ENCODE results near the gene TYMP. TPM values are rescaled to one million over a fixed set of nuclear protein-coding genes. Genes with fewer than 3 reads are reported as not detected.

Gene TYMP
- total and polyA plus RNA-seq, 2 donors (not counting 1 experiment from before 2014, with no cell fraction given), result 43.6 to 45.1 TPM

GRCh38 chr22:50517495-50518260, 12.1 kb downstream of the TYMP start:
- no peak overlapping the region for H3K27ac ChIP-seq (ENCODE audit: low read length in 2 of 2)
- H3K79me2 ChIP-seq (ENCODE audit: control insufficient read depth, insufficient read depth, low read length), result peaks cover 83% of the 10 kb centered on the region
- ATAC-seq (ENCODE audit: low read depth), result no peak
- Mint-ChIP-seq H3K27me3 (no peaks in the 10 kb centered on the region), H3K4me1 (peaks cover 2% of the 10 kb centered on the region), H3K4me3 (no peak overlapping the region), H3K27ac (no peak overlapping the region), H3K9me3 (ENCODE audit: insufficient read depth) (no peaks in the 10 kb centered on the region)
- no peak overlapping the region for H3K4me2 ChIP-seq (replicated peaks; ENCODE audit: low read depth, low read length, poor library complexity, severe bottlenecking)
- no peak overlapping the region for H3K4me3 ChIP-seq (ENCODE audit: control extremely low read depth in 1 of 5, extremely low read depth in 1 of 5, insufficient read depth in 1 of 5, low read depth in 2 of 5, low read length in 4 of 5)
- H3K9ac ChIP-seq (ENCODE audit: low read length), result no peak overlapping the region
- TF ChIP-seq, protein P1, sequence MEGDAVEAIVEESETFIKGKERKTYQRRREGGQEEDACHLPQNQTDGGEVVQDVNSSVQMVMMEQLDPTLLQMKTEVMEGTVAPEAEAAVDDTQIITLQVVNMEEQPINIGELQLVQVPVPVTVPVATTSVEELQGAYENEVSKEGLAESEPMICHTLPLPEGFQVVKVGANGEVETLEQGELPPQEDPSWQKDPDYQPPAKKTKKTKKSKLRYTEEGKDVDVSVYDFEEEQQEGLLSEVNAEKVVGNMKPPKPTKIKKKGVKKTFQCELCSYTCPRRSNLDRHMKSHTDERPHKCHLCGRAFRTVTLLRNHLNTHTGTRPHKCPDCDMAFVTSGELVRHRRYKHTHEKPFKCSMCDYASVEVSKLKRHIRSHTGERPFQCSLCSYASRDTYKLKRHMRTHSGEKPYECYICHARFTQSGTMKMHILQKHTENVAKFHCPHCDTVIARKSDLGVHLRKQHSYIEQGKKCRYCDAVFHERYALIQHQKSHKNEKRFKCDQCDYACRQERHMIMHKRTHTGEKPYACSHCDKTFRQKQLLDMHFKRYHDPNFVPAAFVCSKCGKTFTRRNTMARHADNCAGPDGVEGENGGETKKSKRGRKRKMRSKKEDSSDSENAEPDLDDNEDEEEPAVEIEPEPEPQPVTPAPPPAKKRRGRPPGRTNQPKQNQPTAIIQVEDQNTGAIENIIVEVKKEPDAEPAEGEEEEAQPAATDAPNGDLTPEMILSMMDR (IDR thresholded peaks at IDR 0.05), result no peak
- TF ChIP-seq EZH2 (IDR thresholded peaks at IDR 0.05; ENCODE audit: borderline replicate concordance, insufficient read depth, low read depth, low read length, poor library complexity, severe bottlenecking), result no peak
- H4K20me1 ChIP-seq (ENCODE audit: control insufficient read depth, insufficient read depth, low read length, poor library complexity, severe bottlenecking), result peaks cover 50% of the 10 kb centered on the region
- H3K4me1 ChIP-seq (ENCODE audit: control insufficient read depth in 2 of 2, insufficient read depth in 2 of 2, low read length in 2 of 2), result no peaks in the 10 kb centered on the region
- intact Hi-C loops (cut with micrococcal nuclease), result no loop called here
- ChIA-PET POLR2A (interaction anchor here (1.9 kb wide), 1 partner anchor 10 kb away, joined by 4 read pairs; the partner anchor contains the start of genes LMF2 and NCAPH2), CTCF (interaction anchor here (1.1 kb wide), 1 partner anchor 20 kb away, joined by 3 read pairs; no protein-coding TSS in a partner anchor)
- 98% methylated on average over 19 of the region's 20 CpGs for WGBS (ENCODE audit: insufficient coverage)
- no peaks in the 10 kb centered on the region for H3K27me3 ChIP-seq (replicated peaks in 1 of 4; ENCODE audit: control extremely low read depth in 1 of 4, control insufficient read depth in 3 of 4, insufficient read depth in 4 of 4, low read length in 3 of 4)
- peaks cover 0 to 55% of the 10 kb centered on the region in 2 experiments for H3K36me3 ChIP-seq (replicated peaks in 1 of 2; ENCODE audit: control extremely low read depth in 1 of 2, control insufficient read depth in 1 of 2, extremely low read depth in 1 of 2, insufficient read depth in 2 of 2, low read length in 1 of 2)
- no peak overlapping the region for H2AFZ ChIP-seq (ENCODE audit: insufficient read depth, low read depth, low read length, poor library complexity, severe bottlenecking)
- no peaks in the 10 kb centered on the region for H3K9me3 ChIP-seq (ENCODE audit: control extremely low read depth in 1 of 3, control insufficient read depth in 2 of 3, insufficient read depth in 1 of 3, low read length in 2 of 3)
- DNase-seq, result no peak

DNA sequence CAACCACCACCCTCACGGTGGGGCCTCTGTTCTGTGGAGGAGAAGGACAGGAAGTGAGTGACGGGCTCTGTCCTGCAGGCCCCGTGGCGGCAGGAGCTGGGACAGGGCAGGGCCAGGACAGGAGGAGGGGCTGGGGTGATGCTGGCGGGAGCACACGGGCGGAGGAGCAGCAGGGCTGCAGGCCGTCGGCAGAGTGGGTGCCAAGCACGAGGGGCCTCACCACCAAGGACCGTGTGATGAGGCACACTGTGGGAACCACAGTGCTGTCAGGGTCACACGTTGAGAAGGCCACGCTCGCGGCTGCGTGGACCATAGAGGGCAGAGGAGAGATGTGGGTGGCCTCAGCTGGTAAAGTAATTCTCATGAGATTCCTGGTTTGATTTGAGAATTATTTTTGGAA, 12.9 kb downstream of the TYMP start:
- H3K9me3 ChIP-seq (ENCODE audit: control extremely low read depth in 1 of 3, control insufficient read depth in 2 of 3, insufficient read depth in 1 of 3, low read length in 2 of 3), result no peaks in the 10 kb centered on the region
- DNase-seq (no peak), ATAC-seq (ENCODE audit: low read depth) (no peak)
- ChIA-PET CTCF (no interaction called here), POLR2A (no interaction called here)
- Mint-ChIP-seq H3K27ac (no peak overlapping the region), H3K4me1 (peaks cover 3% of the 10 kb centered on the region), H3K4me3 (no peak overlapping the region), H3K9me3 (ENCODE audit: insufficient read depth) (no peaks in the 10 kb centered on the region), H3K27me3 (no peaks in the 10 kb centered on the region)
- intact Hi-C loops (cut with micrococcal nuclease), result no loop called here
- H3K36me3 ChIP-seq (replicated peaks in 1 of 2; ENCODE audit: control extremely low read depth in 1 of 2, control insufficient read depth in 1 of 2, extremely low read depth in 1 of 2, insufficient read depth in 2 of 2, low read length in 1 of 2), result peaks cover 0 to 51% of the 10 kb centered on the region in 2 experiments
- TF ChIP-seq, protein P1 (IDR thresholded peaks at IDR 0.05), result no peak
- TF ChIP-seq EZH2 (IDR thresholded peaks at IDR 0.05; ENCODE audit: borderline replicate concordance, insufficient read depth, low read depth, low read length, poor library complexity, severe bottlenecking), result no peak
- H3K4me1 ChIP-seq (ENCODE audit: control insufficient read depth in 2 of 2, insufficient read depth in 2 of 2, low read length in 2 of 2), result no peaks in the 10 kb centered on the region
- no peak overlapping the region for H3K4me2 ChIP-seq (replicated peaks; ENCODE audit: low read depth, low read length, poor library complexity, severe bottlenecking)
- H3K9ac ChIP-seq (ENCODE audit: low read length), result no peak overlapping the region
- H3K27me3 ChIP-seq (replicated peaks in 1 of 4; ENCODE audit: control extremely low read depth in 1 of 4, control insufficient read depth in 3 of 4, insufficient read depth in 4 of 4, low read length in 3 of 4), result no peaks in the 10 kb centered on the region
- H3K27ac ChIP-seq (ENCODE audit: low read length in 2 of 2), result no peak overlapping the region
- peaks cover 84% of the 10 kb centered on the region for H3K79me2 ChIP-seq (ENCODE audit: control insufficient read depth, insufficient read depth, low read length)
- no peak overlapping the region for H2AFZ ChIP-seq (ENCODE audit: insufficient read depth, low read depth, low read length, poor library complexity, severe bottlenecking)
- no peak overlapping the region for H3K4me3 ChIP-seq (ENCODE audit: control extremely low read depth in 1 of 5, extremely low read depth in 1 of 5, insufficient read depth in 1 of 5, low read depth in 2 of 5, low read length in 4 of 5)
- H4K20me1 ChIP-seq (ENCODE audit: control insufficient read depth, insufficient read depth, low read length, poor library complexity, severe bottlenecking), result peaks cover 55% of the 10 kb centered on the region
- WGBS (ENCODE audit: insufficient coverage), result 96% methylated on average over 15 of the region's 16 CpGs

Measured in B cell (primary cell).